WTC11 (cell line): ENCODE measurements around the gene PFDN2. TPM values are rescaled to one million over a fixed set of nuclear protein-coding genes. Genes with fewer than 3 reads are reported as not detected.

ENCODE experiments used
- ATAC-seq: fragments of 200-7000 bp; cut with Tn5 transposase; 2 replicates; pipeline ENCODE4 v1.10.0; 2021; ENCODE audit warnings: mild to moderate bottlenecking, moderate library complexity
- CTCF ChIA-PET: fragments of 300-600 bp; sonication (Branson Sonifier 250); formaldehyde crosslinking; loops from one replicate; lab custom pipeline; 2021; ENCODE audit warnings: antibody characterized with exemption; lab: Charles Lee
- POLR2A ChIA-PET: fragments of 350-600 bp; sonication (Branson Sonifier 250); formaldehyde crosslinking; loops from one replicate; lab custom pipeline; 2021; ENCODE audit warnings: antibody characterized with exemption; lab: Charles Lee
- DNase-seq: peaks from one replicate; pipeline ENCODE4 v3.0.0; 2021; ENCODE audit warnings: low spot score
- H3K27ac Mint-ChIP-seq: 2 replicates; pipeline ENCODE4 v1.8.0; 2021; ENCODE audit warnings: mixed read lengths
- H3K27me3 Mint-ChIP-seq: 2 replicates; pipeline ENCODE4 v1.8.0; 2021; ENCODE audit warnings: low read depth, mild to moderate bottlenecking, moderate library complexity, mixed read lengths
- H3K36me3 Mint-ChIP-seq: 2 replicates; pipeline ENCODE4 v1.8.0; 2021; ENCODE audit warnings: mixed read lengths
- H3K4me1 Mint-ChIP-seq: 2 replicates; pipeline ENCODE4 v1.8.0; 2022; ENCODE audit warnings: mixed read lengths
- H3K4me3 Mint-ChIP-seq: 2 replicates; pipeline ENCODE4 v1.8.0; 2021; ENCODE audit warnings: mild to moderate bottlenecking, moderate library complexity, mixed read lengths
- H3K9me3 Mint-ChIP-seq: 2 replicates; pipeline ENCODE4 v1.8.0; 2021; ENCODE audit warnings: mixed read lengths
- AR ChIP-seq: fragments of 250-450 bp; sonication (Bioruptor Pico); IDR thresholded peaks from 2 replicates; pipeline ENCODE4 v1.9.0; 2021; ENCODE audit warnings: mild to moderate bottlenecking
- ATF3 ChIP-seq: sonication (generic); formaldehyde crosslinking; conservative IDR thresholded peaks from 2 replicates; pipeline ENCODE4 v1.8.1; 2022; ENCODE audit warnings: mild to moderate bottlenecking, missing genetic modification reagents
- EMX1 ChIP-seq: fragments of 250-450 bp; sonication (Bioruptor Pico); IDR thresholded peaks from 2 replicates; pipeline ENCODE4 v1.8.0; 2021; ENCODE audit warnings: mild to moderate bottlenecking
- FOXP1 ChIP-seq: sonication (generic); formaldehyde crosslinking; IDR thresholded peaks from 2 replicates; pipeline ENCODE4 v1.8.0; 2022; ENCODE audit warnings: missing genetic modification reagents, mild to moderate bottlenecking, moderate library complexity, borderline replicate concordance
- GRHL2 ChIP-seq: fragments of 250-450 bp; sonication (Bioruptor Pico); IDR thresholded peaks from 2 replicates; pipeline ENCODE4 v1.8.0; 2022; ENCODE audit warnings: mild to moderate bottlenecking, moderate library complexity; ENCODE audit not compliant: insufficient replicate concordance, severe bottlenecking
- HMGA2 ChIP-seq: fragments of 250-450 bp; sonication (Bioruptor Pico); IDR thresholded peaks from 2 replicates; pipeline ENCODE4 v1.4.0; 2021; ENCODE audit warnings: mild to moderate bottlenecking, moderate library complexity
- IRF2 ChIP-seq: sonication (generic); formaldehyde crosslinking; IDR thresholded peaks from 2 replicates; pipeline ENCODE4 v1.8.0; 2022; ENCODE audit warnings: low read depth, missing genetic modification reagents, borderline replicate concordance
- KAT7 ChIP-seq: sonication (generic); formaldehyde crosslinking; IDR thresholded peaks from 2 replicates; pipeline ENCODE4 v1.8.1; 2023; ENCODE audit warnings: missing genetic modification reagents, mild to moderate bottlenecking, borderline replicate concordance
- NFE2L1 ChIP-seq: sonication (generic); formaldehyde crosslinking; IDR thresholded peaks from 2 replicates; pipeline ENCODE4 v1.8.1; 2023; ENCODE audit warnings: missing genetic modification reagents
- NFYB ChIP-seq: sonication (generic); formaldehyde crosslinking; conservative IDR thresholded peaks from 2 replicates; pipeline ENCODE4 v1.8.0; 2022; ENCODE audit warnings: low read depth, missing genetic modification reagents
- OVOL2 ChIP-seq: fragments of 250-450 bp; sonication (Bioruptor Pico); IDR thresholded peaks from 2 replicates; pipeline ENCODE4 v1.9.0; 2021; ENCODE audit warnings: mild to moderate bottlenecking, borderline replicate concordance
- SMAD3 ChIP-seq: sonication (generic); formaldehyde crosslinking; IDR thresholded peaks from 2 replicates; pipeline ENCODE4 v1.8.0; 2022; ENCODE audit warnings: missing genetic modification reagents, mild to moderate bottlenecking, borderline replicate concordance
- SMAD4 ChIP-seq: sonication (generic); formaldehyde crosslinking; IDR thresholded peaks from 2 replicates; pipeline ENCODE4 v1.8.0; 2022; ENCODE audit warnings: mild to moderate bottlenecking, missing genetic modification reagents
- USF1 ChIP-seq: sonication (generic); formaldehyde crosslinking; IDR thresholded peaks from 2 replicates; pipeline ENCODE4 v1.8.0; 2022; ENCODE audit warnings: mild to moderate bottlenecking, missing genetic modification reagents
- ZNF121 ChIP-seq: sonication (generic); formaldehyde crosslinking; IDR thresholded peaks from 2 replicates; pipeline ENCODE4 v1.8.0; 2023; ENCODE audit warnings: missing genetic modification reagents
- ZNF138 ChIP-seq: sonication (generic); formaldehyde crosslinking; conservative IDR thresholded peaks from 2 replicates; pipeline ENCODE4 v1.8.1; 2022; ENCODE audit warnings: mild to moderate bottlenecking, moderate library complexity, missing genetic modification reagents
- ZNF219 ChIP-seq: sonication (generic); formaldehyde crosslinking; IDR thresholded peaks from 2 replicates; pipeline ENCODE4 v1.8.0; 2023; ENCODE audit warnings: missing genetic modification reagents, mild to moderate bottlenecking, borderline replicate concordance
- ZNF396 ChIP-seq: fragments of 250-450 bp; sonication (Bioruptor Pico); IDR thresholded peaks from 2 replicates; pipeline ENCODE4 v1.8.0; 2021; ENCODE audit warnings: mild to moderate bottlenecking, moderate library complexity, borderline replicate concordance
- ZNF416 ChIP-seq: fragments of 250-450 bp; sonication (Bioruptor Pico); IDR thresholded peaks from 2 replicates; pipeline ENCODE4 v1.9.0; 2021; ENCODE audit warnings: mild to moderate bottlenecking, inconsistent platforms
- total RNA-seq: library from RNA; stranded (reverse); gene quantifications from 3 replicates; pipeline ENCODE4 v1.2.3, GENCODE V29; 2021
- TF ChIP-seq, protein P1 (sequence below): sonication (generic); formaldehyde crosslinking; IDR thresholded peaks from 2 replicates; pipeline ENCODE4 v1.8.1; 2023; ENCODE audit warnings: mild to moderate bottlenecking, missing genetic modification reagents, moderate library complexity
- TF ChIP-seq, protein P2 (sequence below): sonication (generic); formaldehyde crosslinking; IDR thresholded peaks from 2 replicates; pipeline ENCODE4 v1.8.1; 2022; ENCODE audit warnings: mild to moderate bottlenecking, missing genetic modification reagents, moderate library complexity, borderline replicate concordance

PFDN2 gene
- total RNA-seq, 1 experiment from 2014 or later = 92.6 TPM

- no peak for TF ChIP-seq SMAD3 (CRISPR knock-in tag)
- TF ChIP-seq ZNF416 (CRISPR knock-in tag) = no peak
- no peak for TF ChIP-seq SMAD4
- TF ChIP-seq, protein P1, sequence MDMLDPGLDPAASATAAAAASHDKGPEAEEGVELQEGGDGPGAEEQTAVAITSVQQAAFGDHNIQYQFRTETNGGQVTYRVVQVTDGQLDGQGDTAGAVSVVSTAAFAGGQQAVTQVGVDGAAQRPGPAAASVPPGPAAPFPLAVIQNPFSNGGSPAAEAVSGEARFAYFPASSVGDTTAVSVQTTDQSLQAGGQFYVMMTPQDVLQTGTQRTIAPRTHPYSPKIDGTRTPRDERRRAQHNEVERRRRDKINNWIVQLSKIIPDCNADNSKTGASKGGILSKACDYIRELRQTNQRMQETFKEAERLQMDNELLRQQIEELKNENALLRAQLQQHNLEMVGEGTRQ (CRISPR knock-in tag) = no peak
- TF ChIP-seq NFYB (CRISPR knock-in tag) = no peak
- TF ChIP-seq FOXP1 (CRISPR knock-in tag) = no peak
- TF ChIP-seq ATF3 = no peak
- TF ChIP-seq, all 79 proteins: peak for 0
Measured at GRCh38 chr1:161088587-161089110, 29.2 kb downstream of the PFDN2 start (continued).

GRCh38 chr1:161086457-161086856 is 31.4 kb downstream of the PFDN2 start:
- Mint-ChIP-seq H3K27ac (no peak overlapping the region), H3K9me3 (no peaks in the 10 kb centered on the region), H3K4me3 (no peak overlapping the region), H3K27me3 (no peaks in the 10 kb centered on the region), H3K36me3 (no peaks in the 10 kb centered on the region), H3K4me1 (peaks cover 31% of the 10 kb centered on the region)
- DNase-seq = no peak
- TF ChIP-seq USF1 (CRISPR knock-in tag) (no peak), OVOL2 (CRISPR knock-in tag) (no peak), KAT7 (CRISPR knock-in tag) (no peak), ZNF219 (CRISPR knock-in tag) (no peak), HMGA2 (no peak), ZNF121 (CRISPR knock-in tag) (no peak), NFE2L1 (CRISPR knock-in tag) (no peak), ZNF138 (CRISPR knock-in tag) (no peak)
- CTCF ChIA-PET = interaction anchor here (1.2 to 4.0 kb wide), 4 partner anchors 11 to 89 kb away, joined by 4 to 24 read pairs (median 6); partner anchors contain the start of genes ARHGAP30 and KLHDC9
- POLR2A ChIA-PET = no interaction called here
- ATAC-seq = peak; percentile 29; the same call in 1 of the 2 replicates

GRCh38 chr1:161085165-161085564 is 32.7 kb downstream of the PFDN2 start:
- Mint-ChIP-seq H3K36me3 (no peaks in the 10 kb centered on the region), H3K27me3 (no peaks in the 10 kb centered on the region; the same call in 1 of the 2 replicates), H3K9me3 (no peaks in the 10 kb centered on the region), H3K4me1 (peaks cover 41% of the 10 kb centered on the region), H3K27ac (no peak overlapping the region), H3K4me3 (no peak overlapping the region)
- ChIA-PET POLR2A (interaction anchor here (0.7 kb wide), 1 partner anchor 64 kb away, joined by 4 read pairs; the partner anchor contains the start of gene F11R), CTCF (interaction anchor here (0.6 to 4.0 kb wide), 4 partner anchors 13 to 29 kb away, joined by 3 to 24 read pairs (median 6); partner anchors contain the start of genes ARHGAP30 and KLHDC9)
- ATAC-seq = no peak
- no peak for DNase-seq
- TF ChIP-seq EMX1 (CRISPR knock-in tag) (no peak), AR (CRISPR knock-in tag) (no peak), IRF2 (CRISPR knock-in tag) (no peak), ZNF396 (no peak), GRHL2 (no peak)
- TF ChIP-seq, protein P2, sequence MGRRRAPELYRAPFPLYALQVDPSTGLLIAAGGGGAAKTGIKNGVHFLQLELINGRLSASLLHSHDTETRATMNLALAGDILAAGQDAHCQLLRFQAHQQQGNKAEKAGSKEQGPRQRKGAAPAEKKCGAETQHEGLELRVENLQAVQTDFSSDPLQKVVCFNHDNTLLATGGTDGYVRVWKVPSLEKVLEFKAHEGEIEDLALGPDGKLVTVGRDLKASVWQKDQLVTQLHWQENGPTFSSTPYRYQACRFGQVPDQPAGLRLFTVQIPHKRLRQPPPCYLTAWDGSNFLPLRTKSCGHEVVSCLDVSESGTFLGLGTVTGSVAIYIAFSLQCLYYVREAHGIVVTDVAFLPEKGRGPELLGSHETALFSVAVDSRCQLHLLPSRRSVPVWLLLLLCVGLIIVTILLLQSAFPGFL = no peak
